ENCODE measurements around the gene OR11G2.
"Not testable (repeated sequence)": the region's sequence is repeated elsewhere in the genome, so short reads cannot be mapped to it uniquely, and the experiment has no call there.

GRCh38 chr14:20235415-20235814, 44.7 kb downstream of the OR11G2 start:
- TF ChIP-seq CTCF, POLR2A (IDR thresholded peaks at IDR 0.05): not testable (repeated sequence)
